GM20000 (cell line): ENCODE measurements around the gene PEX12.
"Not testable (repeated sequence)": the region's sequence is repeated elsewhere in the genome, so short reads cannot be mapped to it uniquely, and the experiment has no call there.

Experiments used
- DNase-seq: peaks from one replicate; pipeline ENCODE4 v3.0.0; 2012; ENCODE audit warnings: low spot score
- CTCF ChIP-seq: IDR thresholded peaks from 2 replicates; pipeline ENCODE4 v1.5.1; 2012; ENCODE audit warnings: mild to moderate bottlenecking, control low read depth; ENCODE audit errors: extremely low read depth, missing control alignments

Gene PEX12

DNA sequence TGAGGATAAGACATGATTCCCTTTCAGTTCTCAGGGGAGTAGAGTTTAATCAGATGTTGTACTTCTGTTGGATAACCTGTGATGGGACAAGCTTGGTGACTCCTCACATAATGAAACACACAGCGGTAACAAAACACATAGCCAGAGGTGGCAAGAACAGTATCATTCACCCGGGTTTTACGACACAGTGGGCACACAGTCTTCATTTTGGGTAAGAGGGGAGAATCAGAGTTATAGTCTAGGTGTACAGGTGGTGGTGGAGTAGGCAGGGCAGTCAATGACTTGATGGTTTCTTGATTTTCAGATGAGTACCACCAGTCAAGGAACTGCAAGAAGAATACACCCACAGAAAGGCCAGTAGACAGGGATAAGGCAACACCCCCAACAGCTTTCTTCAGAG is 2.6 kb downstream of the PEX12 start:
- TF ChIP-seq CTCF, result no peak
- no peak for DNase-seq

GRCh38 chr17:35569405-35569804 is 9.0 kb downstream of the PEX12 start:
- no peak for DNase-seq
- TF ChIP-seq CTCF, result no peak

DNA sequence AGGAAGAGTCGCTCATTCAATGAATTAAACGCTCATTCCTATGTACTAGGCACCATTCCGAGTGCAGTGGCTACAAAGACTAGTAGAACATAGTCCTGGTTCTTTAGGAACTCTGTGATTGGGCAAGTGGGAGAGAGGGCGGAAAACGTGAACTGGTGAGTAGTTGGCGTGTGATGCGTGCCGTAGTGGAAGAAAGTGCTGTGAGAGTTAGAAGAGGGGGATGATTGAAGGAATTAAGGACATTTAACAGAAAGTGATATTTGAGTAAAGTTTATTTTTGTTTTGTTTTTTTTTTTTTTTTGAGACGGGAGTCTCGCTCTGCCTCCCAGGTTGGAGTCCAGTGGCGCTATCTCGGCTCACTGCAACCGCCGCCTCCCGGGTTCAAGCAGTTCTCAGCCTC is 9.8 kb downstream of the PEX12 start:
- TF ChIP-seq CTCF, result no peak
- DNase-seq, result no peak

DNA sequence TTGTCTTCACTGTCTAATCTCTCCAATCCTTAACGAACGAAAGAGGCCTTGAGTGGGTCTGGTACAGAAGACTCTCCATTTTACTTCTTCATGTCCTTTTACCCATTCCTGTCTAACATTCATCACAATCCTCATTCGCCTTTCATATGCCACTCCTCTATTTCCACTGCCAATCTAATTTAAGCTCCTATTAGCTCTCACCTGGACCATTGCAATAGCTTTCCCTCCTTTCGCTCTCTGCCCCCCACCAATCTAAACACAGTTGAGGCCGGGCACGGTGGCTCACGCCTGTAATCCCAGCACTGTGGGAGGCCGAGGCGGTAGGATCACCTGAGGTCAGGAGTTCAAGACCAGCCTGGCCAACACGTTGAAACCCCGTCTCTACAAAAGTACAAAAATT is 11.4 kb downstream of the PEX12 start:
- TF ChIP-seq CTCF, result no peak
- no peak for DNase-seq

- DNase-seq, result not testable (repeated sequence)
Observed at GRCh38 chr17:35563181-35563580, 15.2 kb downstream of the PEX12 start.

- no peak for DNase-seq
Observed at GRCh38 chr17:35560703-35561102, 17.7 kb downstream of the PEX12 start, which contains the start of gene SLFN14. Gene SLFN14 (minus strand): TSS chr17:35560819. CDS start chr17:35558062, 2,757 bp downstream.

DNA sequence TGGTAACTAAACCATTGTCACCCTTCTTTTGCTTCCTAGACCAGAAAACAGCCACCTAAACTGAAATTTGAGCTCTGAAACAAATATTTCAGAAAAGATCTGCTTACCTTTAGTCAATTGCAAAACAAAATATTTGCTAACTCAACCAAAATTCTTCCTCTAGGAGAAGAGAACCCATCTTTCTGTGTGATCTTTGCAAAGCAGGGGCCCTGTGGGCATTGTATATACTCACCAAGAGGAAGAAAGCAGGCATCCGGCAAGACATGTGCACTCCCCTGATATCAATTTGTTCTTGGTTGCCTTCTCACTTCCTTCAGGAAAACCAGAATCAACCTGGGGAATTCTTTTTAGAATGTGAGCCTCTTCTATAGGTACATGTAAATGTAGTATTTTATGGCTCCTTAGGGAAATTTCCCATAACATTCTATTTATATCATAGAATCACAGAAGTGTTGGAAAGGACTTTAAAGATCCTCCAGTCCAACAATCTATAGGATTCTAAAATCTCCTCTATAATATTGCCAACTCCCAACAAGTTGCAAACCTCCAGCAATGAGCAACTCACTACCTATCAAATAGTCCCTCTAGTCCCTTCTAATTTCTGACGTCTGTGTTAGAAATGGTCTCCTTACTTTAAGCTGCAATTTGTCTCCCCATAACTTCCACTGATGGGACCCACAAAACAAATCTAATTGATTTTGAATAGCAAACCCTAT is 18.7 kb downstream of the PEX12 start:
- no peak for TF ChIP-seq CTCF
- no peak for DNase-seq

More at GRCh38 chr17:35560703-35561102, 17.7 kb downstream of the PEX12 start, which contains the start of gene SLFN14:
- no peak for TF ChIP-seq CTCF

DNA sequence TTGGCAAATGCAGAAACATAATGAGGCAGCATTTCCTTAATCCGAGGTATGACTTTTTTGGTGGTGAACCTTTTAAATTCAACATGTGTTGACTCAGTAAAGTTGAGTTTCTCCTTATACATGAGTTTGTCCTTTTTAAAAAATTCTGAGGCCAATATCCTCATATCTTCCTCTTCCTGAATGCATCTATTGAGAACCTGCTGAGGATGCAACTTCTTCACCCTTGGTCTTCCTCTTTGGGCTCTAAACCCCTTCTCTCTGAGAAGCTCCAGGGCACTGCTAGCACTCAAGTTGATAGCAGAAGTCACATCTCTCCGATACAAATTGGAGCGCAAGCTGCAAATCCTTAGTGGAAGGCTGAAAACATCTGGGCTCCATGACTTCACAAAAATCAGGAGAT is 21.0 kb downstream of the PEX12 start:
- TF ChIP-seq CTCF, result no peak
- DNase-seq, result no peak
